ENCODE measurements around the gene PSORS1C1. TPM values are rescaled to one million over a fixed set of nuclear protein-coding genes. Genes with fewer than 3 reads are reported as not detected.
A peak's percentile ranks its signal among the peaks of the same experiment; 100 is the strongest.
"Not testable (repeated sequence)": the region's sequence is repeated elsewhere in the genome, so short reads cannot be mapped to it uniquely, and the experiment has no call there.

PSORS1C1 gene
- total and polyA plus RNA-seq, 9 donors: 0.45 to 7.8 (median 2.3) TPM

GRCh38 chr6:31179896-31180295 lies 65.3 kb downstream of the PSORS1C1 start:
- no peak for DNase-seq
- intact Hi-C loops (cut with DNase I): no loop called here
- H3K9me3 ChIP-seq: no peaks in the 10 kb centered on the region
- TF ChIP-seq CTCF (IDR thresholded peaks at IDR 0.05) (no peak), POLR2A (IDR thresholded peaks at IDR 0.05) (no peak), EP300 (IDR thresholded peaks at IDR 0.05) (no peak)
- 93 to 96% (median 94%) methylated on average over 8 of the region's 8 CpGs for WGBS, 3 donors
- no peaks in the 10 kb centered on the region for H3K27me3 ChIP-seq
- H3K27ac ChIP-seq: no peak overlapping the region
- no peaks in the 10 kb centered on the region for H3K4me1 ChIP-seq (ENCODE audit: insufficient read depth)
- no peak overlapping the region for H3K4me3 ChIP-seq
- no peaks in the 10 kb centered on the region for H3K36me3 ChIP-seq

- intact Hi-C loops (cut with DNase I): no loop called here
- no peak overlapping the region for H3K27ac ChIP-seq
- peak; percentile 69 to 85 (median 74) for DNase-seq
- H3K4me1 ChIP-seq (ENCODE audit: insufficient read depth): no peaks in the 10 kb centered on the region
- H3K27me3 ChIP-seq: no peaks in the 10 kb centered on the region
- 69 to 87% (median 73%) methylated on average over 26 of the region's 26 CpGs for WGBS, 3 donors
- no peaks in the 10 kb centered on the region for H3K9me3 ChIP-seq
- TF ChIP-seq POLR2A (IDR thresholded peaks at IDR 0.05): no peak
- no peak for TF ChIP-seq EP300 (IDR thresholded peaks at IDR 0.05)
- TF ChIP-seq CTCF (IDR thresholded peaks at IDR 0.05): no peak
- peak overlapping the region; percentile 20 for H3K4me3 ChIP-seq
- H3K36me3 ChIP-seq: no peaks in the 10 kb centered on the region
These were observed 65.9 kb downstream of the PSORS1C1 start for GRCh38 chr6:31180500-31180899.

GRCh38 chr6:31183287-31183686 lies 68.7 kb downstream of the PSORS1C1 start:
- intact Hi-C loops (cut with DNase I); DNase-seq; H3K36me3 ChIP-seq; H3K4me1 ChIP-seq (ENCODE audit: insufficient read depth); H3K27ac ChIP-seq; H3K4me3 ChIP-seq; H3K9me3 ChIP-seq; H3K27me3 ChIP-seq: not testable (repeated sequence)
- 64 to 69% (median 64%) methylated on average over 2 of the region's 2 CpGs for WGBS, 3 donors

GRCh38 chr6:31183859-31184258 lies 69.3 kb downstream of the PSORS1C1 start:
- H3K36me3 ChIP-seq; intact Hi-C loops (cut with DNase I); H3K4me3 ChIP-seq; H3K27ac ChIP-seq; H3K4me1 ChIP-seq (ENCODE audit: insufficient read depth); H3K27me3 ChIP-seq; DNase-seq; H3K9me3 ChIP-seq: not testable (repeated sequence)
- 64 to 70% (median 65%) methylated on average over 6 of the region's 6 CpGs for whole genome bisulfite sequencing, 3 donors

- H3K4me3 ChIP-seq; H3K9me3 ChIP-seq; intact Hi-C loops (cut with DNase I); H3K4me1 ChIP-seq (ENCODE audit: insufficient read depth); DNase-seq; H3K27me3 ChIP-seq; H3K36me3 ChIP-seq; H3K27ac ChIP-seq: not testable (repeated sequence)
- WGBS, 3 donors: 58 to 66% (median 64%) methylated on average over 4 of the region's 4 CpGs
These were observed 71.1 kb downstream of the PSORS1C1 start for GRCh38 chr6:31185695-31186051.

- H3K4me1 ChIP-seq (ENCODE audit: insufficient read depth): no peaks in the 10 kb centered on the region
- H3K9me3 ChIP-seq: no peaks in the 10 kb centered on the region
- DNase-seq: no peak
- H3K27me3 ChIP-seq: no peaks in the 10 kb centered on the region
- intact Hi-C loops (cut with DNase I): no loop called here
- 85 to 93% (median 87%) methylated on average over 24 of the region's 24 CpGs for WGBS, 3 donors
- H3K27ac ChIP-seq: no peak overlapping the region
- TF ChIP-seq CTCF (IDR thresholded peaks at IDR 0.05) (no peak), POLR2A (IDR thresholded peaks at IDR 0.05) (no peak), EP300 (IDR thresholded peaks at IDR 0.05) (no peak)
- no peaks in the 10 kb centered on the region for H3K36me3 ChIP-seq
- H3K4me3 ChIP-seq: no peak overlapping the region
These were observed 71.6 kb downstream of the PSORS1C1 start for GRCh38 chr6:31186052-31186734.

All from ovary (tissue), 9 donors.